Activated naive CD8-positive, alpha-beta T cell treated with anti-CD3 and anti-CD28 coated beads, Interleukin-2, amount 50 U/mL, for 24 hours (primary cell): Measurements from ENCODE around the gene MCRIP2.

Source experiments
- ATAC-seq: fragments of 150-1000 bp; cut with Tn5 transposase; one replicate; pipeline ENCODE4 v1.10.0; 2021
- DNase-seq: peaks from one replicate; pipeline ENCODE4 v3.0.0; 2021
- H3K27ac Mint-ChIP-seq: one replicate; pipeline ENCODE4 v1.8.0; 2021; ENCODE audit warnings: mild to moderate bottlenecking, mixed read lengths
- H3K27me3 Mint-ChIP-seq: one replicate; pipeline ENCODE4 v1.8.0; 2021; ENCODE audit warnings: mixed read lengths
- H3K36me3 Mint-ChIP-seq: one replicate; pipeline ENCODE4 v1.8.0; 2021; ENCODE audit warnings: low read depth, mixed read lengths
- H3K4me1 Mint-ChIP-seq: one replicate; pipeline ENCODE4 v1.8.0; 2021; ENCODE audit warnings: mixed read lengths
- H3K4me3 Mint-ChIP-seq: one replicate; pipeline ENCODE4 v1.8.0; 2021; ENCODE audit warnings: mild to moderate bottlenecking, moderate library complexity, mixed read lengths
- H3K9me3 Mint-ChIP-seq: one replicate; pipeline ENCODE4 v1.8.0; 2021; ENCODE audit warnings: mixed read lengths

Gene MCRIP2

DNA sequence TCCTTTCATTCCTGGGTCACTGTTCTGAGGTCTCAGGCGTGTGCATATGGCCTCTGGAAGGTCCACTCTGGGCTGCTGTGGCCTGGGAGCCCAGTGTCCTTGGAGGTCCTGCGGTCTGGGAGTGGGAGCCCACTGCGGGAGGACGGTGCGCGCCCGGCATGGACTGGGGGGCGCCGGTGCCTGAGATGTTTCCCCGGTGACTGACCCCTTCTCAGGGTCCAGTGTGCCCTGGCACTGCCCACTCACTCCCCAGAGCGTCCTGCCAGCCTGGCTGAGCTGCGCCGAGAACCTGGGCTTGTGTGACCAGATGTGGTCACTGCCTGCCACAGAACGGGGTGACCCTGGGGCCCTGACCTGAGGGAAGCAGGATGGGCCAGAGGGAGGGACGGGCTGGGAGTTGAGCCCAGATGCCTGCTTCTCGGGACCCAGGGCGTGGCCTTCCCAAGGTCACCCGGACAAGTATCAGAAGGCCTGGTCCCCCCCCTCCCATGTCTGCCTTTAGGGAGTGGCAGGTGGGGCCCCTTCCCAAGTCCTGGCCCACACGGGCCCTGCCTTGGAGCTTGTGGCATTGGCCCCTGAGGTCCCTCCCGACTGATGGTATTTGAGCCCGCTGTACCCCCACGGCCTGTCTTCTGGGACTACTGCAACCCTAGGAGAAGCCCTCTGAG is 32.7 kb downstream of the MCRIP2 start:
- no peak overlapping the region for H3K4me3 Mint-ChIP-seq

GRCh38 chr16:674968-675883 is 33.6 kb downstream of the MCRIP2 start, which contains the start of gene RHBDL1:
RHBDL1 (plus strand) TSS chr16:675671; CDS start chr16:675791, 120 bp downstream.
- Mint-ChIP-seq H3K9me3 (no peaks in the 10 kb centered on the region), H3K27me3 (peaks cover 5% of the 10 kb centered on the region), H3K27ac (no peak within 1 kb of the TSS), H3K4me1 (peaks cover 6% of the 10 kb centered on the region), H3K36me3 (peaks cover 3% of the 10 kb centered on the region), H3K4me3 (no peak within 1 kb of the TSS)
- ATAC-seq (no peak), DNase-seq (peak; percentile 22)

More for the DNA sequence above, 32.7 kb downstream of the MCRIP2 start:
- Mint-ChIP-seq H3K27ac (no peak overlapping the region), H3K9me3 (no peaks in the 10 kb centered on the region), H3K27me3 (peaks cover 5% of the 10 kb centered on the region), H3K36me3 (peaks cover 4% of the 10 kb centered on the region), H3K4me1 (peaks cover 2% of the 10 kb centered on the region)
- DNase-seq (no peak), ATAC-seq (no peak)

GRCh38 chr16:675884-676564 is 34.4 kb downstream of the MCRIP2 start:
- H3K4me3 Mint-ChIP-seq: no peak overlapping the region

DNA sequence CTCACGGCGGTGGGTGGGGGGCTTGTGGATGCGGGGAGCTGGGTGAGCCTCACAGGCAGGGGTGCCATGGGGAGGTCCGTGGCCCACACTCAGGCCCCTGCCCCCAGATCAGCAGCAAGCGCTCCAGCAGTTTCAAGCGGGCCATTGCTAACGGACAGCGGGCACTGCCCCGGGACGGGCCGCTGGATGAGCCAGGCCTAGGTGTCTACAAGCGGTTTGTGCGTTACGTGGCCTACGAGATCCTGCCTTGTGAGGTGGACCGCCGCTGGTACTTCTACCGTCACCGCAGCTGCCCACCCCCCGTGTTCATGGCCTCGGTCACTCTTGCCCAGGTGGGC is 34.9 kb downstream of the MCRIP2 start:
- H3K4me1 Mint-ChIP-seq: peaks cover 13% of the 10 kb centered on the region
- peaks cover 5% of the 10 kb centered on the region for H3K36me3 Mint-ChIP-seq
- DNase-seq (no peak), ATAC-seq (no peak)
- no peak overlapping the region for H3K4me3 Mint-ChIP-seq
- H3K27me3 Mint-ChIP-seq: peaks cover 5% of the 10 kb centered on the region
- no peaks in the 10 kb centered on the region for H3K9me3 Mint-ChIP-seq
- no peak overlapping the region for H3K27ac Mint-ChIP-seq

More at GRCh38 chr16:675884-676564, 34.4 kb downstream of the MCRIP2 start:
- H3K4me1 Mint-ChIP-seq: peaks cover 8% of the 10 kb centered on the region
- H3K27me3 Mint-ChIP-seq: peaks cover 5% of the 10 kb centered on the region
- DNase-seq (no peak), ATAC-seq (no peak)
- peaks cover 3% of the 10 kb centered on the region for H3K36me3 Mint-ChIP-seq
- H3K9me3 Mint-ChIP-seq: no peaks in the 10 kb centered on the region
- no peak overlapping the region for H3K27ac Mint-ChIP-seq

- Mint-ChIP-seq H3K9me3 (no peaks in the 10 kb centered on the region), H3K4me3 (no peak overlapping the region), H3K27me3 (peaks cover 5% of the 10 kb centered on the region), H3K27ac (no peak overlapping the region), H3K4me1 (peaks cover 17% of the 10 kb centered on the region), H3K36me3 (peaks cover 9% of the 10 kb centered on the region)
- ATAC-seq (no peak), DNase-seq (no peak)
Observed at GRCh38 chr16:676913-677312, 35.3 kb downstream of the MCRIP2 start.

- peaks cover 22% of the 10 kb centered on the region for H3K4me1 Mint-ChIP-seq
Observed at GRCh38 chr16:677316-678190, 35.9 kb downstream of the MCRIP2 start.

DNA sequence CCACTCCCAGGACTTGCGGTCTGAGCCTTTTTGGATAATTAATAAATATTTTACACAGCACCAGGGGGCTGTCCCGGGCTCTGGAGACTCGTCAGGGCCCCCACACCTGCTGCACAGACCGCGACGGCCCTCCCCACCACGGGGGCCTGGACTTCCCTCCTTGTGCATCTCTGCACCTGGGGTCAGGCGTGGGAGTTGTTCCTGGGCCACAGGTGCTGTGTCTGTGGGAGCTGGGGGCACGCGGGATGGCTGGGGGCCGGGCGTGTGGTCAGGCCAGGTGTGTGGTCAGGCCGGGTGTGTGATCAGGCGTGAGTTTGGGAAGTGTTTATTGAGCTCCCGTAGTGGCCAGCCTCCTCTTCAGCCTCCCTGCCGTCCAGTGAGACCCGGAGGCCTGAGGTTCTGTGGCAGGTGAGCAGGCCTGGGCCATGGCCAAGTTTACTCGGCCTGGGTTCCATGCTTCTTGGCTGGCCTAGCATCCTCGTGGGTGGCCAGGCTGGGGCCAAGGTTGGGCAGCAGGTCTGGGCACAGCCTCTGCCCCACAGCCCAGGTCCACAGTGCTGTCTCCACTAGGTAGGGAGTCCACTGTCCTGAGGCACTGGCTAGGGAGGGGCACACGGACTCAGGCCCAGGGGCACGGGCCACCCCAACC is 36.7 kb downstream of the MCRIP2 start:
- DNase-seq (no peak), ATAC-seq (no peak)
- H3K4me1 Mint-ChIP-seq: peaks cover 27% of the 10 kb centered on the region
- H3K36me3 Mint-ChIP-seq: peaks cover 18% of the 10 kb centered on the region
- H3K4me3 Mint-ChIP-seq: no peak overlapping the region
- H3K9me3 Mint-ChIP-seq: no peaks in the 10 kb centered on the region
- H3K27ac Mint-ChIP-seq: no peak overlapping the region
- peaks cover 5% of the 10 kb centered on the region for H3K27me3 Mint-ChIP-seq

More at GRCh38 chr16:677316-678190, 35.9 kb downstream of the MCRIP2 start:
- H3K4me3 Mint-ChIP-seq: no peak overlapping the region
- DNase-seq (no peak), ATAC-seq (no peak)
- H3K36me3 Mint-ChIP-seq: peaks cover 14% of the 10 kb centered on the region
- no peaks in the 10 kb centered on the region for H3K9me3 Mint-ChIP-seq
- H3K27me3 Mint-ChIP-seq: peaks cover 5% of the 10 kb centered on the region
- H3K27ac Mint-ChIP-seq: no peak overlapping the region

GRCh38 chr16:678858-679813 is 37.5 kb downstream of the MCRIP2 start:
- peaks cover 30% of the 10 kb centered on the region for H3K4me1 Mint-ChIP-seq
- H3K27me3 Mint-ChIP-seq: peaks cover 5% of the 10 kb centered on the region
- H3K9me3 Mint-ChIP-seq: no peaks in the 10 kb centered on the region
- peak overlapping the region; percentile 75 for H3K4me3 Mint-ChIP-seq
- peak overlapping the region; percentile 73 for H3K27ac Mint-ChIP-seq
- H3K36me3 Mint-ChIP-seq: peaks cover 18% of the 10 kb centered on the region
- DNase-seq: peak; percentile 69
- peak; percentile 7 for ATAC-seq

DNA sequence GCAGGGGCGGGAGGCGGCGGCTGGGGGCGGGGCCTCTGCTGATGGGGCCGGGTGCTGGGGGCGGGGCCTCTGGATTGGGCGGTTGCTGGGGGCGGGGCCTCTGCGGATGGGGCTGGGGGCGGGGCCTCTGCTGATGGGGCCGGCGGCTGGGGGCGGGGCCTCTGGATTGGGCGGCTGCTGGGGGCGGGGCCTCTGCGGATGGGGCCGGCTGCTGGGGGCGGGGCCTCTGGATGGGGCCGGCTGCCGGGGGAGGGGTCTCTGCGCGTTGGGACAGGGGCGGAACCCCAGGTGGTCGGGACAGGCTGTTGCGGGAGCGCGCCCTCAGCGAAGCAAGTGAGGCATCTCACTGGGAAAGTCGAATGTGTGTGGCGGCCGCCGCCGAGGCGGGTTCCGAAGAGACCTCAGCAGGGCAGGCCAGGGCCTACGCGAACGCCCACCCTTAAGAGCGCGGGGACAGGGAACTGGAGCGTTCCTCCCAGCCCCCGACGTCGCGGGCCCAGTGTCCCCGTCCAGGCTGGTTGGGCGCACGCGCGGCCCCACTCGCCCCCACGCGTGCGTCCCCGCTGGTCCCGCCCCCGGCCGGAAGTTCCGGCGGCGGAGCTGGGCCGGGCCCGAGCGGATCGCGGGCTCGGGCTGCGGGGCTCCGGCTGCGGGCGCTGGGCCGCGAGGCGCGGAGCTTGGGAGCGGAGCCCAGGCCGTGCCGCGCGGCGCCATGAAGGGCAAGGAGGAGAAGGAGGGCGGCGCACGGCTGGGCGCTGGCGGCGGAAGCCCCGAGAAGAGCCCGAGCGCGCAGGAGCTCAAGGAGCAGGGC is 38.4 kb downstream of the MCRIP2 start, which contains the start of gene STUB1:
STUB1 (plus strand) TSS at position 597 of the 811 bp plus-strand sequence; CDS start at position 713, 116 bp downstream.
- peak within 1 kb of the TSS; percentile 82 for H3K4me3 Mint-ChIP-seq
- peaks cover 31% of the 10 kb centered on the region for H3K4me1 Mint-ChIP-seq
- H3K27me3 Mint-ChIP-seq: peaks cover 5% of the 10 kb centered on the region
- ATAC-seq (peak; percentile 34), DNase-seq (peak; percentile 90)
- H3K9me3 Mint-ChIP-seq: no peaks in the 10 kb centered on the region
- peaks cover 18% of the 10 kb centered on the region for H3K36me3 Mint-ChIP-seq
- peak within 1 kb of the TSS; percentile 87 for H3K27ac Mint-ChIP-seq

- Mint-ChIP-seq H3K4me3 (peak overlapping the region; percentile 82), H3K27ac (peak overlapping the region; percentile 49), H3K36me3 (peaks cover 18% of the 10 kb centered on the region), H3K4me1 (peaks cover 31% of the 10 kb centered on the region), H3K27me3 (peaks cover 5% of the 10 kb centered on the region), H3K9me3 (no peaks in the 10 kb centered on the region)
- ATAC-seq (no peak), DNase-seq (no peak)
Observed at GRCh38 chr16:680625-680945, 39.0 kb downstream of the MCRIP2 start.

DNA sequence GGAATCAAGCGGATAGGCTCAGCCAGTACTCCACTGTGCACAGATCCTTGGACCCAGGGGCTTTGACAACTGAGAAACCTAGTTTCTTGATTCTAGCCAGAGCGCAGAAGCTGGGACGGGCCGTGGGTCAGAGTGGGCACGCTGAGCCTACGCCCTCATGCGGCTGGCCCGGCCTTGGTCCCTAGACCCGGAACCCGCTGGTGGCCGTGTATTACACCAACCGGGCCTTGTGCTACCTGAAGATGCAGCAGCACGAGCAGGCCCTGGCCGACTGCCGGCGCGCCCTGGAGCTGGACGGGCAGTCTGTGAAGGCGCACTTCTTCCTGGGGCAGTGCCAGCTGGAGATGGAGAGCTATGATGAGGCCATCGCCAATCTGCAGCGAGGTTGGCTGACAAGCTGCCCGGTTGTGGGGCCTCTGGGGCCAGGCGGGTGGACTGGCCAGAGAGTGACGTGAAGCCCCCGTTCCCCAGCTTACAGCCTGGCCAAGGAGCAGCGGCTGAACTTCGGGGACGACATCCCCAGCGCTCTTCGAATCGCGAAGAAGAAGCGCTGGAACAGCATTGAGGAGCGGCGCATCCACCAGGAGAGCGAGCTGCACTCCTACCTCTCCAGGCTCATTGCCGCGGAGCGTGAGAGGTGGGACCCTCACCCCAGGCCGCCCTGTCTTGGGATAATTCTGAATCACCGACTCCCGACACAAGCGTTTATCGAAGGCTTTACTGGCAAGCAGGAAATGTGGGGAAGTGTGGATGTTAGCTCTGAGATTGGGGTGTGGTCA is 39.5 kb downstream of the MCRIP2 start:
- peak overlapping the region; percentile 82 for H3K4me3 Mint-ChIP-seq
- peaks cover 5% of the 10 kb centered on the region for H3K27me3 Mint-ChIP-seq
- peaks cover 18% of the 10 kb centered on the region for H3K36me3 Mint-ChIP-seq
- H3K9me3 Mint-ChIP-seq: no peaks in the 10 kb centered on the region
- peaks cover 34% of the 10 kb centered on the region for H3K4me1 Mint-ChIP-seq
- H3K27ac Mint-ChIP-seq: peak overlapping the region; percentile 49
- ATAC-seq: no peak
- DNase-seq: peak; percentile 41
